ENCODE results near the gene TMEM117.

DNA sequence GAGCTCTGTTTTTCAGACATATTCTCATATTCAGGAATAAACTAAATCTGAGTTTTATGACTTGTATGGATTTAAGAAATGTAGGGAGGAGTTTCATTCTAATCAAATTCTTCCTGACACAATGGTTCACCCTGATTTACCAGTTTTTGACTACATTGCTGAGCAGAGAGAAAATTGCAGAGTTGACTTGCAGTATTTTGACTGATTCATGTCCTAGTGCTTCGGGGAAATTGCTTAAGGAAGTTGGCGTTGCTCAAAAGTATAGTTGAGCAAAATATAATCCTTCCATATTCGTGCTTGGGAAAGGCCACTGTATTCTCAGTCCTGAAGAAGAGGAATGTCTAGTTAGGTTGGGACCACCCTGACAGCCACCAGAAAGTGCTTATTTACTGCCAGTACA is 28.5 kb upstream of the TMEM117 start:
- TF ChIP-seq CTCF (IDR thresholded peaks at IDR 0.05) (no peak), POLR2A (IDR thresholded peaks at IDR 0.05) (no peak), POLR2AphosphoS5 (IDR thresholded peaks at IDR 0.05) (no peak), EP300 (IDR thresholded peaks at IDR 0.05) (no peak)

Measured in stomach (tissue), 4 donors.